ENCODE measurements around the gene KCNK5.

GRCh38 chr6:39227476-39227875, 1.8 kb downstream of the KCNK5 start:
- no peak for TF ChIP-seq CTCF (IDR thresholded peaks at IDR 0.05)
- no peak for TF ChIP-seq ZFX (IDR thresholded peaks at IDR 0.05; ENCODE audit: borderline replicate concordance)
